ENCODE results near the gene RERE.

RERE gene

GRCh38 chr1:8443558-8444194, 373.8 kb downstream of the RERE start:
- no peak for TF ChIP-seq CTCF (IDR thresholded peaks at IDR 0.05; ENCODE audit: insufficient read depth, low read length, poor library complexity, severe bottlenecking)
- TF ChIP-seq EZH2phosphoT487 (conservative IDR thresholded peaks at IDR 0.05; ENCODE audit: low read length): no peak
- H3K79me2 ChIP-seq (ENCODE audit: insufficient read depth, low read length): no peaks in the 10 kb centered on the region
- no peaks in the 10 kb centered on the region for H3K27me3 ChIP-seq (ENCODE audit: low read length)
- H3K4me3 ChIP-seq (ENCODE audit: insufficient read depth, low read length, poor library complexity, severe bottlenecking): no peak overlapping the region
- no peaks in the 10 kb centered on the region for H4K20me1 ChIP-seq (ENCODE audit: low read depth, low read length)
- H3K9me3 ChIP-seq (ENCODE audit: insufficient read depth, low read length): no peaks in the 10 kb centered on the region
- peaks cover 8% of the 10 kb centered on the region; the same call in 1 of the 2 replicates for H3F3A ChIP-seq (ENCODE audit: insufficient read depth)
- H3K27ac ChIP-seq (ENCODE audit: low read depth, low read length): no peak overlapping the region
- H2AFZ ChIP-seq (ENCODE audit: low read depth, low read length, severe bottlenecking): no peak overlapping the region
- H3K4me2 ChIP-seq (ENCODE audit: low read depth, low read length, poor library complexity, severe bottlenecking): no peak overlapping the region
- H3K9ac ChIP-seq (ENCODE audit: low read length): no peak overlapping the region
- H3K36me3 ChIP-seq (ENCODE audit: low read length): no peaks in the 10 kb centered on the region
- H3K9me2 ChIP-seq (replicated peaks; ENCODE audit: insufficient read depth, low read length): no peaks in the 10 kb centered on the region

GRCh38 chr1:8441426-8441825, 376.0 kb downstream of the RERE start:
- Histone ChIP-seq H3K9me3 (ENCODE audit: insufficient read depth, low read length) (no peaks in the 10 kb centered on the region), H3F3A (ENCODE audit: insufficient read depth) (peaks cover 21% of the 10 kb centered on the region), H3K4me3 (ENCODE audit: insufficient read depth, low read length, poor library complexity, severe bottlenecking) (no peak overlapping the region), H3K4me2 (ENCODE audit: low read depth, low read length, poor library complexity, severe bottlenecking) (no peak overlapping the region), H3K9me2 (replicated peaks; ENCODE audit: insufficient read depth, low read length) (no peaks in the 10 kb centered on the region), H2AFZ (ENCODE audit: low read depth, low read length, severe bottlenecking) (no peak overlapping the region), H4K20me1 (ENCODE audit: low read depth, low read length) (no peaks in the 10 kb centered on the region), H3K79me2 (ENCODE audit: insufficient read depth, low read length) (no peaks in the 10 kb centered on the region), H3K27me3 (ENCODE audit: low read length) (no peaks in the 10 kb centered on the region), H3K9ac (ENCODE audit: low read length) (no peak overlapping the region), H3K27ac (ENCODE audit: low read depth, low read length) (no peak overlapping the region), H3K36me3 (ENCODE audit: low read length) (no peaks in the 10 kb centered on the region)
- TF ChIP-seq CTCF (IDR thresholded peaks at IDR 0.05; ENCODE audit: insufficient read depth, low read length, poor library complexity, severe bottlenecking) (no peak), EZH2phosphoT487 (conservative IDR thresholded peaks at IDR 0.05; ENCODE audit: low read length) (no peak)

- H3K4me2 ChIP-seq (ENCODE audit: low read depth, low read length, poor library complexity, severe bottlenecking): peak overlapping the region; percentile 53
- no peak overlapping the region for H3K4me3 ChIP-seq (ENCODE audit: insufficient read depth, low read length, poor library complexity, severe bottlenecking)
- no peaks in the 10 kb centered on the region for H3K9me3 ChIP-seq (ENCODE audit: insufficient read depth, low read length)
- peaks cover 24% of the 10 kb centered on the region for H3F3A ChIP-seq (ENCODE audit: insufficient read depth)
- H3K79me2 ChIP-seq (ENCODE audit: insufficient read depth, low read length): no peaks in the 10 kb centered on the region
- peak overlapping the region; percentile 60 for H3K27ac ChIP-seq (ENCODE audit: low read depth, low read length)
- H2AFZ ChIP-seq (ENCODE audit: low read depth, low read length, severe bottlenecking): no peak overlapping the region
- TF ChIP-seq EZH2phosphoT487 (conservative IDR thresholded peaks at IDR 0.05; ENCODE audit: low read length) (no peak), CTCF (IDR thresholded peaks at IDR 0.05; ENCODE audit: insufficient read depth, low read length, poor library complexity, severe bottlenecking) (no peak)
- no peaks in the 10 kb centered on the region for H3K36me3 ChIP-seq (ENCODE audit: low read length)
- no peaks in the 10 kb centered on the region for H3K9me2 ChIP-seq (replicated peaks; ENCODE audit: insufficient read depth, low read length)
- H3K27me3 ChIP-seq (ENCODE audit: low read length): no peaks in the 10 kb centered on the region
- peak overlapping the region; percentile 31; the same call in 1 of the 2 replicates for H3K9ac ChIP-seq (ENCODE audit: low read length)
- H4K20me1 ChIP-seq (ENCODE audit: low read depth, low read length): no peaks in the 10 kb centered on the region
Observed at GRCh38 chr1:8439015-8439702, 378.3 kb downstream of the RERE start.

All from SU-DHL-6 (cell line).